HL-60 (cell line): ENCODE measurements around the gene STRADB.

Experiments
- DNase-seq, 2 experiments: peaks; one replicate each; pipeline ENCODE4 v3.0.0-alpha.2; 2010 to 2020; ENCODE audit warnings: low read depth in 1 of 2, low spot score in 1 of 2
- H3K27ac ChIP-seq: fragments of 250-450 bp; sonication (Bioruptor Pico); replicated peaks from 2 replicates; pipeline ENCODE4 v1.5.1; 2020; ENCODE audit warnings: mild to moderate bottlenecking, moderate library complexity
- H3K27me3 ChIP-seq: fragments of 250-450 bp; sonication (Bioruptor Pico); 2 replicates; pipeline ENCODE4 v1.5.1; 2021; ENCODE audit warnings: mild to moderate bottlenecking, moderate library complexity; ENCODE audit not compliant: insufficient read depth, poor library complexity, severe bottlenecking
- H3K4me3 ChIP-seq: replicated peaks from 2 replicates; pipeline ENCODE4 v1.5.1; 2011; ENCODE audit warnings: mild to moderate bottlenecking, control low read depth, low read length; ENCODE audit not compliant: insufficient read depth
- GABPA ChIP-seq: IDR thresholded peaks from 2 replicates; pipeline ENCODE4 v1.6.1; 2012; ENCODE audit warnings: low read depth
- POLR2AphosphoS5 ChIP-seq: IDR thresholded peaks from 2 replicates; pipeline ENCODE4 v1.6.1; 2012; ENCODE audit warnings: low read depth
- SPI1 ChIP-seq: IDR thresholded peaks from 2 replicates; pipeline ENCODE4 v1.6.1; 2012; ENCODE audit warnings: low read depth, mild to moderate bottlenecking, borderline replicate concordance
- long read RNA-seq: library from polyadenylated mRNA; unstranded; transcript quantifications from one replicate; pipeline ENCODE4 v2.0.0, GENCODE V29; 2020
- TF ChIP-seq, protein P1 (sequence below): IDR thresholded peaks from 2 replicates; pipeline ENCODE4 v1.6.1; 2012; ENCODE audit warnings: low read depth; ENCODE audit not compliant: insufficient replicate concordance
- TF ChIP-seq, protein P2 (sequence below): IDR thresholded peaks from one replicate; pipeline ENCODE4 v1.5.1; 2011; ENCODE audit warnings: low read length, control low read depth, inconsistent platforms; ENCODE audit not compliant: insufficient read depth

STRADB gene, protein sequence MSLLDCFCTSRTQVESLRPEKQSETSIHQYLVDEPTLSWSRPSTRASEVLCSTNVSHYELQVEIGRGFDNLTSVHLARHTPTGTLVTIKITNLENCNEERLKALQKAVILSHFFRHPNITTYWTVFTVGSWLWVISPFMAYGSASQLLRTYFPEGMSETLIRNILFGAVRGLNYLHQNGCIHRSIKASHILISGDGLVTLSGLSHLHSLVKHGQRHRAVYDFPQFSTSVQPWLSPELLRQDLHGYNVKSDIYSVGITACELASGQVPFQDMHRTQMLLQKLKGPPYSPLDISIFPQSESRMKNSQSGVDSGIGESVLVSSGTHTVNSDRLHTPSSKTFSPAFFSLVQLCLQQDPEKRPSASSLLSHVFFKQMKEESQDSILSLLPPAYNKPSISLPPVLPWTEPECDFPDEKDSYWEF
- long read RNA-seq, transcript STRADB-201 (12 exons, 2,293 nt): major isoform, 201 of 267 reads
- long read RNA-seq, partial matches to known transcripts: 14 of 267 reads
- long read RNA-seq, other reads (novel, unspliced or antisense): 52 of 267 reads

DNA sequence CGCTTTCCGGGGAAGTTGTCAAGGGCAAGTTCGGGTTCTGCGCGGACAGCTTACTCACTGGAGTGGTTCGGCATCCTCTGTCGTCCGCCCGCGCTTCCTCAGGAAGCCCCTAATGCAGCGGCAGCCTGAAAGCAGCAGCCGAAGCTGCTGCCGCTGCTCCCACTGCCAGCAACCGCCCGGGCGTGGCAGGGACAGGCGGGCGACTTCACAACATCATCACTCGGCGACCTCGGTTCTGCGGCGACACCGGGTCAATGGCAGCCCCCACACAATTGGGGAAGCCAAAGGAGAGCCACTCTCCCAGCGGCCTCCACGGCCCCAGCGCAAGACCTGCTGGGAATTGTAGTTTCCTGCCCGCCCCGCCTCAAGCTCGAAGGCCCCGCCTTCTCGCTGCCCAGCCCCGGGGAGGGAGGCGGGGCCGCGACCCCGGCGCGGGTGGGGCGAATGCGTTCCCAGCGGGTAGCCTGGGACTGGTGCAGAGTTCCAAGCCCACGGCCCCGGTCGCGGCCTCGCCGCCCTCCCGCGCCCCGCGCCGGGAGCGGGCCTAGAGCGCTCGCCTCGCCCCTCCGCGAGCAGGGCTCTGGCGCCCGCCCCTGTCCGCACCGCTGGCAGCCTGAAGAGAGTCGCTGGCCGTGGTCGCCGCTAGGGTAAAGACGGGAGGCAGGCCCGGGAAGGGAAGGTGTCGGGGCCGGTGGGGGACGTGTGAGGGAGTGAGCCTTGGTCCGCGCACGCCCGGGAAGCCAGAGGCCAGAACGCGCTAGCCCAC lies at the start of gene STRADB, which contains the start of gene TRAK2:
STRADB (plus strand) TSS at position 449 of the 766 bp plus-strand sequence. CDS start 3,101 bp downstream, outside the sequence.
TRAK2 (minus strand) TSS at position 167 of the 766 bp plus-strand sequence. CDS start 30,951 bp downstream, outside the sequence.
- TF ChIP-seq, protein P1, sequence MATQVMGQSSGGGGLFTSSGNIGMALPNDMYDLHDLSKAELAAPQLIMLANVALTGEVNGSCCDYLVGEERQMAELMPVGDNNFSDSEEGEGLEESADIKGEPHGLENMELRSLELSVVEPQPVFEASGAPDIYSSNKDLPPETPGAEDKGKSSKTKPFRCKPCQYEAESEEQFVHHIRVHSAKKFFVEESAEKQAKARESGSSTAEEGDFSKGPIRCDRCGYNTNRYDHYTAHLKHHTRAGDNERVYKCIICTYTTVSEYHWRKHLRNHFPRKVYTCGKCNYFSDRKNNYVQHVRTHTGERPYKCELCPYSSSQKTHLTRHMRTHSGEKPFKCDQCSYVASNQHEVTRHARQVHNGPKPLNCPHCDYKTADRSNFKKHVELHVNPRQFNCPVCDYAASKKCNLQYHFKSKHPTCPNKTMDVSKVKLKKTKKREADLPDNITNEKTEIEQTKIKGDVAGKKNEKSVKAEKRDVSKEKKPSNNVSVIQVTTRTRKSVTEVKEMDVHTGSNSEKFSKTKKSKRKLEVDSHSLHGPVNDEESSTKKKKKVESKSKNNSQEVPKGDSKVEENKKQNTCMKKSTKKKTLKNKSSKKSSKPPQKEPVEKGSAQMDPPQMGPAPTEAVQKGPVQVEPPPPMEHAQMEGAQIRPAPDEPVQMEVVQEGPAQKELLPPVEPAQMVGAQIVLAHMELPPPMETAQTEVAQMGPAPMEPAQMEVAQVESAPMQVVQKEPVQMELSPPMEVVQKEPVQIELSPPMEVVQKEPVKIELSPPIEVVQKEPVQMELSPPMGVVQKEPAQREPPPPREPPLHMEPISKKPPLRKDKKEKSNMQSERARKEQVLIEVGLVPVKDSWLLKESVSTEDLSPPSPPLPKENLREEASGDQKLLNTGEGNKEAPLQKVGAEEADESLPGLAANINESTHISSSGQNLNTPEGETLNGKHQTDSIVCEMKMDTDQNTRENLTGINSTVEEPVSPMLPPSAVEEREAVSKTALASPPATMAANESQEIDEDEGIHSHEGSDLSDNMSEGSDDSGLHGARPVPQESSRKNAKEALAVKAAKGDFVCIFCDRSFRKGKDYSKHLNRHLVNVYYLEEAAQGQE: peak; percentile 50
- TF ChIP-seq GABPA (0 out of 2 replicates have a peak, but pooled peaks have one; percentile 37), POLR2AphosphoS5 (peak; percentile 72; the same call in 1 of the 2 replicates), SPI1 (peak; percentile 78; the same call in 1 of the 2 replicates)
- TF ChIP-seq, protein P2, sequence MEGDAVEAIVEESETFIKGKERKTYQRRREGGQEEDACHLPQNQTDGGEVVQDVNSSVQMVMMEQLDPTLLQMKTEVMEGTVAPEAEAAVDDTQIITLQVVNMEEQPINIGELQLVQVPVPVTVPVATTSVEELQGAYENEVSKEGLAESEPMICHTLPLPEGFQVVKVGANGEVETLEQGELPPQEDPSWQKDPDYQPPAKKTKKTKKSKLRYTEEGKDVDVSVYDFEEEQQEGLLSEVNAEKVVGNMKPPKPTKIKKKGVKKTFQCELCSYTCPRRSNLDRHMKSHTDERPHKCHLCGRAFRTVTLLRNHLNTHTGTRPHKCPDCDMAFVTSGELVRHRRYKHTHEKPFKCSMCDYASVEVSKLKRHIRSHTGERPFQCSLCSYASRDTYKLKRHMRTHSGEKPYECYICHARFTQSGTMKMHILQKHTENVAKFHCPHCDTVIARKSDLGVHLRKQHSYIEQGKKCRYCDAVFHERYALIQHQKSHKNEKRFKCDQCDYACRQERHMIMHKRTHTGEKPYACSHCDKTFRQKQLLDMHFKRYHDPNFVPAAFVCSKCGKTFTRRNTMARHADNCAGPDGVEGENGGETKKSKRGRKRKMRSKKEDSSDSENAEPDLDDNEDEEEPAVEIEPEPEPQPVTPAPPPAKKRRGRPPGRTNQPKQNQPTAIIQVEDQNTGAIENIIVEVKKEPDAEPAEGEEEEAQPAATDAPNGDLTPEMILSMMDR: no peak
- DNase-seq: peak; percentile 87 to 98
- Histone ChIP-seq H3K27ac (peak within 1 kb of the TSS; percentile 74), H3K27me3 (no peaks in the 10 kb centered on the region), H3K4me3 (peak within 1 kb of the TSS; percentile 98)

DNA sequence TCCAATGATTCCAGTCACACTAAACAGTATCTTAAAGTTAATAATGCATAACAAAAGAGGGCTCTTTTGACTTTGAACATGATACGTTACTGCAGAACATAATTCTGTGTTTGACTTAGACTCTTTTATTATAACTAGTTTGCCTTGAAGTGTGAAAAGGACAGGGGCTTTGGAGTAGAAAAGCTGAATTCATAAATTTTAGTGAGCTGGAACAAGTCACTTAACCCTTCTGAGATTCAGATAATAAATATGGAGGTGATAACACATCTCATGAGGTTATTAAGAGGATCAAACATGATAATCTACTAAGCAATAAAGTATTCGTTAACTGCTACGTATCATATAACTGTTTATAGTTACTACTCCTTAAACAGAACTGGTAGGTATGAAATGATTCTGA lies 49.7 kb upstream of the STRADB start:
- Histone ChIP-seq H3K27ac (no peak overlapping the region), H3K4me3 (no peak overlapping the region), H3K27me3 (no peaks in the 10 kb centered on the region)
- no peak for DNase-seq
- TF ChIP-seq, protein P1: no peak
- no peak for TF ChIP-seq GABPA
- no peak for TF ChIP-seq SPI1
- no peak for TF ChIP-seq POLR2AphosphoS5

DNA sequence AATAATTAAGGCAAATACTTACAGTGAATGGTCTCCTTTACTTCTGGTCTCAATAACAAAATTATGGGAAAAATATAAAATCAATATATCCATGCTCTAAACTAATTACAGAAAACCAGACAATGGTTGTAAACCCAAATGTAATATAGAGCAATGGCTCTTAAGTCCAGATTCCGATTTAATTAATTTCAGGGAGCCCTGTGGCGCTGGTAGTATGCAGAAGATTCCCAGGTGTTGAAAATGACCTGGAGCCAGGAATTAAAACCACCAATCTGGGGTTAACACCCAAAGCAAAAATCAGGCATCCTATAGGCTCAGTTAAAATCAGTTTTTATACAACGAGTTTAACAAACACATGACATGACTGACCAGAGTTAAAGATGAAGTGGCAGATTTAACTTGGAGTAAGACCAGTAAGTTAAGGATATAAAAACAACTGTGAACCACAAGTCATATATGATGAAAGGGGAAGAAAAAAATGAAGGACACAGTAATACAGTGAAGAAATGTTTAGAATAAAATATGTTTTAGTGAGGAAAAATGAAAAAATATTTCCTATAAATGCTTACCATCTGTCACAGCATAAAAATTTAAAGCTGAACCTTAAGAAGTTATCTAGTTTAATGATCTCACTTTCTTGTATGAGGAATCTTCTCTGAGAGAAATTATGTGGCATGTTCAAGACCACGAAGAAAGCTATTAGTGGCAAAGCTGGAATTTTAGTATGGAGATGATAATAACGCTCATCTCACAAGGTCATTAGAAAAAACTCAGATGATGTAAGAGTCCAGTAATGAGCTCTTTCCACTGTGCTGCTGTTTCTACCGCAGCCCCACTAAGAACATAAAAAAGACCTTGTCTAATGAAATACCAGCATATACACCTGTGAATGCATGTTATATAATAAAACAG lies 48.6 kb upstream of the STRADB start:
- no peak for TF ChIP-seq POLR2AphosphoS5
- TF ChIP-seq, protein P2: no peak
- TF ChIP-seq GABPA: no peak
- TF ChIP-seq SPI1: no peak
- TF ChIP-seq, protein P1: no peak
- Histone ChIP-seq H3K27me3 (no peaks in the 10 kb centered on the region), H3K27ac (no peak overlapping the region), H3K4me3 (no peak overlapping the region)
- DNase-seq: no peak
